Endothelial cell of umbilical vein (primary cell): ENCODE data around the gene CTDSP1. TPM values are rescaled to one million over a fixed set of nuclear protein-coding genes. Genes with fewer than 3 reads are reported as not detected.

ENCODE experiments used
- BruUV-seq: library from RNA; stranded (reverse); fragments of 400-500 nt; replicated peaks from 2 replicates; lab custom pipeline; 2021; lab: Mats Ljungman, UMichigan
- CTCF ChIA-PET: fragments of 300-600, 350-600 bp; sonication (Branson Sonifier 250); formaldehyde crosslinking; loops from one replicate; lab custom pipeline; 2021; ENCODE audit warnings: antibody characterized with exemption, inconsistent platforms; lab: Charles Lee
- POLR2A ChIA-PET: fragments of 300-600, 350-600 bp; sonication (Branson Sonifier 250); formaldehyde crosslinking; loops from one replicate; lab custom pipeline; 2021; ENCODE audit warnings: antibody characterized with exemption, inconsistent platforms; lab: Charles Lee
- DNase-seq: peaks from one replicate; pipeline ENCODE4 v3.0.0-alpha.2; 2011; ENCODE audit warnings: low read depth, low spot score
- FAIRE-seq: peaks from 2 replicates; lab custom pipeline; 2011; peaks lifted over from hg19 to GRCh38; lab: Jason Lieb, UNC
- H2AFZ ChIP-seq: 2 replicates; pipeline ENCODE4 v1.6.0; 2012; ENCODE audit warnings: low read depth, low read length, control low read depth, inconsistent platforms
- H3K27ac ChIP-seq: 2 replicates; pipeline ENCODE4 v1.5.1; 2011; ENCODE audit warnings: low read depth, mild to moderate bottlenecking, control low read depth, low read length, moderate library complexity; ENCODE audit not compliant: insufficient read depth
- H3K27me3 ChIP-seq, 2 experiments: 2 replicates each; pipeline versions ENCODE4 v1.6.0 to v1.6.1; 2011; ENCODE audit warnings: low read length in 2 of 2, mixed read lengths in 1 of 2; ENCODE audit not compliant: control insufficient read depth in 2 of 2, insufficient read depth in 2 of 2
- H3K36me3 ChIP-seq, 2 experiments: 2 replicates in 1 of 2; 3 replicates in 1 of 2; pipeline ENCODE4 v1.5.1; 2011; ENCODE audit warnings: low read length in 2 of 2, mild to moderate bottlenecking in 1 of 2, moderate library complexity in 1 of 2; ENCODE audit not compliant: control insufficient read depth in 2 of 2, insufficient read depth in 2 of 2; ENCODE audit errors: extremely low read depth in 1 of 2
- H3K4me1 ChIP-seq: 3 replicates; pipeline ENCODE4 v1.5.1; 2011; ENCODE audit warnings: mild to moderate bottlenecking, low read length; ENCODE audit not compliant: control insufficient read depth, insufficient read depth; ENCODE audit errors: extremely low read depth
- H3K4me2 ChIP-seq: 2 replicates; pipeline ENCODE4 v1.6.1; 2011; ENCODE audit warnings: low read length, control low read depth, mixed read lengths; ENCODE audit not compliant: insufficient read depth
- H3K4me3 ChIP-seq, 3 experiments: fragments of 200-600 bp in 1 of 3; sonication (generic), shearing (Covaris generic) in 1 of 3; replicated peaks in 1 of 3; 2 replicates each; pipeline ENCODE4 v1.5.1; 2011 to 2016; ENCODE audit warnings: control low read depth in 3 of 3, low read length in 3 of 3, mild to moderate bottlenecking in 2 of 3, inconsistent platforms in 1 of 3, low read depth in 1 of 3, moderate library complexity in 1 of 3; ENCODE audit not compliant: insufficient read depth in 1 of 3
- H3K79me2 ChIP-seq: 2 replicates; pipeline ENCODE4 v1.6.0; 2012; ENCODE audit warnings: low read length, inconsistent platforms; ENCODE audit not compliant: control insufficient read depth, insufficient read depth
- H3K9ac ChIP-seq: replicated peaks from 2 replicates; pipeline ENCODE3; 2011; ENCODE audit warnings: low read length, control low read depth; ENCODE audit not compliant: insufficient read depth; ENCODE audit errors: extremely low read depth
- H3K9me1 ChIP-seq: replicated peaks from 3 replicates; pipeline ENCODE4 v1.6.0; 2011; ENCODE audit warnings: mild to moderate bottlenecking, low read length; ENCODE audit not compliant: control insufficient read depth, insufficient read depth; ENCODE audit errors: extremely low read depth
- H3K9me3 ChIP-seq: replicated peaks from 2 replicates; pipeline ENCODE4 v1.5.1; 2012; ENCODE audit warnings: low read length, inconsistent platforms; ENCODE audit not compliant: control insufficient read depth, insufficient read depth
- H4K20me1 ChIP-seq: replicated peaks from 2 replicates; pipeline ENCODE3; 2011; ENCODE audit warnings: mild to moderate bottlenecking, low read length; ENCODE audit not compliant: control insufficient read depth, insufficient read depth; ENCODE audit errors: extremely low read depth
- CTCF ChIP-seq, 2 donors: IDR thresholded peaks; 1 replicate in 1 of 2; 2 replicates in 1 of 2; pipeline ENCODE4 v1.5.1; 2011; ENCODE audit warnings: low read length in 2 of 2, mild to moderate bottlenecking in 2 of 2, moderate library complexity in 2 of 2, control low read depth in 1 of 2, inconsistent platforms in 1 of 2, low read depth in 1 of 2; ENCODE audit not compliant: insufficient read depth in 1 of 2; ENCODE audit errors: extremely low read depth in 1 of 2
- EZH2 ChIP-seq: IDR thresholded peaks from 2 replicates; pipeline ENCODE4 v1.6.1; 2012; ENCODE audit warnings: borderline replicate concordance, low read depth, mild to moderate bottlenecking, moderate library complexity, low read length, inconsistent platforms; ENCODE audit not compliant: severe bottlenecking
- FOS ChIP-seq: IDR thresholded peaks from 2 replicates; pipeline ENCODE4 v1.6.1; 2011; ENCODE audit warnings: mild to moderate bottlenecking, low read length, moderate library complexity, borderline replicate concordance; ENCODE audit not compliant: insufficient read depth
- GATA2 ChIP-seq: IDR thresholded peaks from 2 replicates; pipeline ENCODE4 v1.7.0; 2011; ENCODE audit warnings: low read depth, mild to moderate bottlenecking, moderate library complexity, mixed read lengths, low read length; ENCODE audit not compliant: insufficient read length, insufficient read depth
- JUN ChIP-seq: IDR thresholded peaks from 2 replicates; pipeline ENCODE4 v1.6.1; 2011; ENCODE audit warnings: borderline replicate concordance, low read depth; ENCODE audit not compliant: insufficient read length, insufficient read depth
- MAX ChIP-seq: IDR thresholded peaks from 2 replicates; pipeline ENCODE4 v1.6.1; 2011; ENCODE audit not compliant: insufficient read depth, insufficient read length
- MYC ChIP-seq: IDR thresholded peaks from one replicate; pipeline ENCODE4 v1.6.1; 2011; ENCODE audit warnings: mild to moderate bottlenecking, low read depth, low read length
- POLR2A ChIP-seq: IDR thresholded peaks from 2 replicates; pipeline ENCODE4 v1.6.1; 2012; ENCODE audit warnings: low read depth, mild to moderate bottlenecking, control low read depth, low read length
- POLR2AphosphoS5 ChIP-seq: IDR thresholded peaks from 2 replicates; pipeline ENCODE4 v1.6.1; 2012; ENCODE audit warnings: low read depth, mild to moderate bottlenecking, control low read depth, low read length, moderate library complexity; ENCODE audit not compliant: insufficient read depth
- dilution Hi-C: fragments of 300-500 bp; cut with MboI; formaldehyde crosslinking; loops from one replicate; pipeline ENCODE4 v1.15.0; 2019; ENCODE audit warnings: low sequenced_read_pairs; ENCODE audit not compliant: extremely low pct_ligation_motif_present
- intact Hi-C: fragments of 100-400 bp; cut with micrococcal nuclease; formaldehyde crosslinking; loops from one replicate; pipeline ENCODE4 v1.10.0; 2022
- polyA plus RNA-seq, 4 experiments: library from polyadenylated mRNA; depleted of rRNA in 3 of 4; stranded (reverse) in 3 of 4; unstranded in 1 of 4; fragments of >200 nt; gene quantifications; 2 replicates each; pipeline versions ENCODE4 v1.2.1 to v1.2.3, GENCODE V29; 2011 to 2012; ENCODE audit warnings: missing spikeins in 1 of 4
- total RNA-seq: library from RNA; stranded (reverse); gene quantifications from 2 replicates; pipeline ENCODE4 v1.2.3, GENCODE V29; 2021

CTDSP1 gene
- total and polyA plus RNA-seq, 2 donors (not counting 3 experiments of a cell fraction or from before 2014, with no cell fraction given), result 86.1 to 112 TPM

- TF ChIP-seq EZH2 (no peak), MYC (no peak), POLR2A (no peak), POLR2AphosphoS5 (no peak), FOS (no peak), MAX (no peak)
- BruUV-seq, result no TSS peak
- dilution Hi-C loops, result no loop called here
These were observed 31.5 kb upstream of the CTDSP1 start for GRCh38 chr2:218368150-218368528.

GRCh38 chr2:218368621-218369153, 31.0 kb upstream of the CTDSP1 start:
- dilution Hi-C loops, result no loop called here

More at GRCh38 chr2:218368150-218368528, 31.5 kb upstream of the CTDSP1 start:
- no peaks in the 10 kb centered on the region for H3K9me1 ChIP-seq
- POLR2A ChIA-PET, result no interaction called here
- peak overlapping the region; percentile 81 for H2AFZ ChIP-seq
- peak overlapping the region; percentile 66 for H3K4me2 ChIP-seq
- CTCF ChIA-PET, result interaction anchor here (0.7 to 1.2 kb wide), 2 partner anchors 28 kb away, joined by 4 read pairs; no protein-coding TSS in a partner anchor
- H3K27ac ChIP-seq, result no peak overlapping the region
- H3K9me3 ChIP-seq, result no peaks in the 10 kb centered on the region
- DNase-seq, result no peak
- H3K9ac ChIP-seq, result no peak overlapping the region
- H3K27me3 ChIP-seq, result no peaks in the 10 kb centered on the region
- no peak for FAIRE-seq
- no peaks in the 10 kb centered on the region for H4K20me1 ChIP-seq
- H3K4me1 ChIP-seq, result no peaks in the 10 kb centered on the region
- H3K36me3 ChIP-seq, result no peaks in the 10 kb centered on the region
- intact Hi-C loops, result loop anchor here (1.0 kb wide), 1 partner anchor 28 kb away; no protein-coding TSS in a partner anchor
- no peaks in the 10 kb centered on the region for H3K79me2 ChIP-seq
- peak overlapping the region; percentile 14 to 41 (median 34) for H3K4me3 ChIP-seq

More at GRCh38 chr2:218368621-218369153, 31.0 kb upstream of the CTDSP1 start:
- no peak for DNase-seq
- intact Hi-C loops, result loop anchor here (1.0 kb wide), 1 partner anchor 28 kb away; no protein-coding TSS in a partner anchor
- H3K36me3 ChIP-seq, result no peaks in the 10 kb centered on the region
- H3K9me3 ChIP-seq, result no peaks in the 10 kb centered on the region
- ChIA-PET CTCF (interaction anchor here (0.7 kb wide), 2 partner anchors 13 to 27 kb away, joined by 3 to 4 read pairs; no protein-coding TSS in a partner anchor), POLR2A (no interaction called here)
- no peaks in the 10 kb centered on the region for H4K20me1 ChIP-seq
- no peaks in the 10 kb centered on the region for H3K27me3 ChIP-seq
- no TSS peak for BruUV-seq
- H2AFZ ChIP-seq, result no peak overlapping the region
- no peak overlapping the region for H3K4me2 ChIP-seq
- H3K9ac ChIP-seq, result no peak overlapping the region
- TF ChIP-seq POLR2A (no peak), MAX (no peak), MYC (no peak), POLR2AphosphoS5 (no peak), EZH2 (no peak), JUN (no peak), GATA2 (no peak), CTCF (IDR thresholded peaks at IDR 0.05; ENCODE audit: extremely low read depth in 1 of 2, insufficient read depth in 1 of 2, low read depth in 1 of 2, low read length in 2 of 2) (no peak)
- no peak for FAIRE-seq
- H3K4me1 ChIP-seq, result no peaks in the 10 kb centered on the region
- no peaks in the 10 kb centered on the region for H3K9me1 ChIP-seq
- H3K79me2 ChIP-seq, result no peaks in the 10 kb centered on the region
- no peak overlapping the region for H3K27ac ChIP-seq
- H3K4me3 ChIP-seq, result no peak overlapping the region
